Activated naive CD4-positive, alpha-beta T cell treated with anti-CD3 and anti-CD28 coated beads, Interleukin-2, amount 10 ng/mL, durations not matched to agents 7 days and 5 days (primary cell): ENCODE data around the gene HTR4.

Source experiments
- CTCF ChIA-PET: fragments of 350-600 bp; sonication (Branson Sonifier 250); formaldehyde crosslinking; loops from one replicate; lab custom pipeline; 2021; ENCODE audit warnings: antibody characterized with exemption; lab: Charles Lee
- DNase-seq: peaks from one replicate; pipeline ENCODE4 v3.0.0-alpha.2; 2020
- H3K27ac Mint-ChIP-seq: one replicate; pipeline ENCODE4 v1.8.0; 2021; ENCODE audit warnings: mild to moderate bottlenecking, moderate library complexity, mixed read lengths
- H3K27me3 Mint-ChIP-seq: one replicate; pipeline ENCODE4 v1.8.0; 2021; ENCODE audit warnings: mild to moderate bottlenecking, mixed read lengths
- H3K36me3 Mint-ChIP-seq: one replicate; pipeline ENCODE4 v1.8.0; 2021; ENCODE audit warnings: mixed read lengths
- H3K4me1 Mint-ChIP-seq: one replicate; pipeline ENCODE4 v1.8.0; 2021; ENCODE audit warnings: mixed read lengths
- H3K4me3 Mint-ChIP-seq: one replicate; pipeline ENCODE4 v1.8.0; 2021; ENCODE audit warnings: mild to moderate bottlenecking, moderate library complexity, mixed read lengths
- H3K9me3 Mint-ChIP-seq: one replicate; pipeline ENCODE4 v1.8.0; 2021; ENCODE audit warnings: mixed read lengths

Gene HTR4

GRCh38 chr5:148454576-148454975 is 199.8 kb downstream of the HTR4 start:
- H3K4me3 Mint-ChIP-seq: no peak overlapping the region

GRCh38 chr5:148452499-148453193 is 201.7 kb downstream of the HTR4 start:
- no peak for DNase-seq
- Mint-ChIP-seq H3K9me3 (no peaks in the 10 kb centered on the region), H3K27me3 (no peaks in the 10 kb centered on the region), H3K36me3 (no peaks in the 10 kb centered on the region), H3K27ac (no peak overlapping the region), H3K4me3 (no peak overlapping the region), H3K4me1 (no peaks in the 10 kb centered on the region)
- CTCF ChIA-PET: interaction anchor here (1.0 to 1.5 kb wide), 3 partner anchors 10 to 278 kb away, joined by 3 to 4 read pairs (median 3); no protein-coding TSS in a partner anchor

More at GRCh38 chr5:148454576-148454975, 199.8 kb downstream of the HTR4 start:
- no peak for DNase-seq
- no peaks in the 10 kb centered on the region for H3K4me1 Mint-ChIP-seq
- H3K36me3 Mint-ChIP-seq: no peaks in the 10 kb centered on the region
- no peaks in the 10 kb centered on the region for H3K9me3 Mint-ChIP-seq
- CTCF ChIA-PET: interaction anchor here (1.3 kb wide), 1 partner anchor 10 kb away, joined by 7 read pairs; no protein-coding TSS in a partner anchor
- no peak overlapping the region for H3K27ac Mint-ChIP-seq
- peaks cover 4% of the 10 kb centered on the region for H3K27me3 Mint-ChIP-seq

- Mint-ChIP-seq H3K4me1 (no peaks in the 10 kb centered on the region), H3K36me3 (peaks cover 7% of the 10 kb centered on the region), H3K4me3 (no peak overlapping the region), H3K9me3 (no peaks in the 10 kb centered on the region), H3K27ac (no peak overlapping the region), H3K27me3 (no peaks in the 10 kb centered on the region)
- CTCF ChIA-PET: interaction anchor here (1.5 to 10.7 kb wide), 2 partner anchors 285 to 669 kb away, joined by 3 to 83 read pairs; no protein-coding TSS in a partner anchor
- DNase-seq: no peak
Observed at GRCh38 chr5:148446611-148447010, 207.7 kb downstream of the HTR4 start.

GRCh38 chr5:148445578-148445977 is 208.7 kb downstream of the HTR4 start:
- H3K4me1 Mint-ChIP-seq: no peaks in the 10 kb centered on the region
- no peak overlapping the region for H3K27ac Mint-ChIP-seq
- no peaks in the 10 kb centered on the region for H3K27me3 Mint-ChIP-seq
- no peak for DNase-seq
- CTCF ChIA-PET: interaction anchor here (1.5 to 10.7 kb wide), 3 partner anchors 8 to 670 kb away, joined by 3 to 83 read pairs (median 7); no protein-coding TSS in a partner anchor
- H3K36me3 Mint-ChIP-seq: peaks cover 12% of the 10 kb centered on the region
- no peaks in the 10 kb centered on the region for H3K9me3 Mint-ChIP-seq
- no peak overlapping the region for H3K4me3 Mint-ChIP-seq

- peaks cover 21% of the 10 kb centered on the region for H3K36me3 Mint-ChIP-seq
- DNase-seq: peak; percentile 54
- H3K27me3 Mint-ChIP-seq: no peaks in the 10 kb centered on the region
- H3K9me3 Mint-ChIP-seq: no peaks in the 10 kb centered on the region
- no peak overlapping the region for H3K4me3 Mint-ChIP-seq
- H3K4me1 Mint-ChIP-seq: no peaks in the 10 kb centered on the region
- no peak overlapping the region for H3K27ac Mint-ChIP-seq
- CTCF ChIA-PET: interaction anchor here (0.6 to 10.7 kb wide), 11 partner anchors 10 to 292 kb away, joined by 3 to 83 read pairs (median 3); no protein-coding TSS in a partner anchor
Observed at GRCh38 chr5:148443998-148444397, 210.3 kb downstream of the HTR4 start.

GRCh38 chr5:148443241-148443640 is 211.1 kb downstream of the HTR4 start:
- Mint-ChIP-seq H3K27me3 (no peaks in the 10 kb centered on the region), H3K27ac (no peak overlapping the region), H3K4me1 (no peaks in the 10 kb centered on the region), H3K4me3 (no peak overlapping the region), H3K9me3 (no peaks in the 10 kb centered on the region), H3K36me3 (peaks cover 25% of the 10 kb centered on the region)
- no peak for DNase-seq
- CTCF ChIA-PET: interaction anchor here (0.7 to 10.7 kb wide), 12 partner anchors 10 to 592 kb away, joined by 3 to 83 read pairs (median 4); no protein-coding TSS in a partner anchor

GRCh38 chr5:148438933-148439332 is 215.4 kb downstream of the HTR4 start:
- Mint-ChIP-seq H3K9me3 (no peaks in the 10 kb centered on the region), H3K27me3 (no peaks in the 10 kb centered on the region), H3K4me1 (no peaks in the 10 kb centered on the region), H3K4me3 (no peak overlapping the region), H3K27ac (no peak overlapping the region), H3K36me3 (peaks cover 36% of the 10 kb centered on the region)
- no peak for DNase-seq
- CTCF ChIA-PET: interaction anchor here (10.7 kb wide), 1 partner anchor 293 kb away, joined by 83 read pairs; no protein-coding TSS in a partner anchor

GRCh38 chr5:148437249-148437648 is 217.1 kb downstream of the HTR4 start:
- no peak overlapping the region for H3K27ac Mint-ChIP-seq
- CTCF ChIA-PET: no interaction called here

GRCh38 chr5:148436029-148436428 is 218.3 kb downstream of the HTR4 start:
- no peak overlapping the region for H3K4me3 Mint-ChIP-seq
- peaks cover 48% of the 10 kb centered on the region for H3K36me3 Mint-ChIP-seq
- CTCF ChIA-PET: no interaction called here

More at GRCh38 chr5:148437249-148437648, 217.1 kb downstream of the HTR4 start:
- H3K4me3 Mint-ChIP-seq: no peak overlapping the region
- DNase-seq: no peak
- no peaks in the 10 kb centered on the region for H3K27me3 Mint-ChIP-seq
- peaks cover 41% of the 10 kb centered on the region for H3K36me3 Mint-ChIP-seq
- no peaks in the 10 kb centered on the region for H3K4me1 Mint-ChIP-seq
- no peaks in the 10 kb centered on the region for H3K9me3 Mint-ChIP-seq

GRCh38 chr5:148433826-148434225 is 220.5 kb downstream of the HTR4 start:
- Mint-ChIP-seq H3K36me3 (peaks cover 42% of the 10 kb centered on the region), H3K4me3 (no peak overlapping the region), H3K27me3 (no peaks in the 10 kb centered on the region), H3K4me1 (no peaks in the 10 kb centered on the region), H3K9me3 (no peaks in the 10 kb centered on the region), H3K27ac (no peak overlapping the region)
- CTCF ChIA-PET: no interaction called here
- no peak for DNase-seq

More at GRCh38 chr5:148436029-148436428, 218.3 kb downstream of the HTR4 start:
- H3K4me1 Mint-ChIP-seq: no peaks in the 10 kb centered on the region
- DNase-seq: no peak
- no peaks in the 10 kb centered on the region for H3K27me3 Mint-ChIP-seq
- H3K27ac Mint-ChIP-seq: no peak overlapping the region
- no peaks in the 10 kb centered on the region for H3K9me3 Mint-ChIP-seq
